HG03064 (cell line): ENCODE measurements around the gene FXN.

ENCODE experiments used
- ATAC-seq: cut with Tn5 transposase; IDR thresholded peaks from one replicate; pipeline ENCODE4 v1.9.1; 2021; ENCODE audit warnings: low read depth; ENCODE audit not compliant: unreplicated experiment

Gene FXN

DNA sequence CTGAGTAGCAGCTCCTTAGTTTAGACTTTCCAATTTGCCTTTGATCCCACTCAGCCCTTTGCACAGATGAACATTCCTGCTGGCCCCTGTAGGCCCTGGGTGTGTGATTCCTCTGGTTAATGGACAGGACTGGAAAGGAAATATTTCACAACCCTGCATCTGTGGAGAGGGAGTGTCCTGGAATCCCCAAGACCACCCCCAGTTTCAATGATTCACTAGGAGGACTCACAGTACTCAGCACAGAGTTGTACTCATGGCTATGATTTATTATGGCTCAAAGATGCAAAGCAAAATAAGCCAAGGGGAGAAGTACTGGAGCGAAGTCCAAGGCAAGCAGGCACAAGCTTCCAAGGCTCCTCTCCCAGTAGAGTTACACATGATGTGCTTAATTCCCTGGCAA lies 96.1 kb downstream of the FXN start:
- no peak for ATAC-seq

DNA sequence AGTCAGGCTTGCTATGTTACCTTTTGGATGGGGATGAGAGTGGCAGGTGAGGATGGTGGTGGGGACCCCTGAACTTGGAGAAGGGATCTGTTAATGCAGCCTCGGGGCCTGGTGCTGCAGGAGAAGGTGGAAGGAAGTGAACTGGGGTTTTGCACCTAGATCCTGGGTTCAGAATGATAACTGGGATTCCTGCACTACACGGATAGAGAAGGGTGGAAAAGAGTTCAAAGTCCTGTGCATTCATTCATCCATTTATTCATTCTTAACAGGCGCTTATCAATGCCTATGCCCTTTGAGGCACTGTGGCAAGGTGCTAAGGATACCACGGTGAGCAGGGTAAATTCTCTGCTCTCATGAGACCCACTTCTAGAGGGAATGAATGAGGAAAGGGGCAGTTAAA lies 96.8 kb downstream of the FXN start:
- ATAC-seq, result no peak

GRCh38 chr9:69134412-69134811 lies 98.9 kb downstream of the FXN start:
- no peak for ATAC-seq

DNA sequence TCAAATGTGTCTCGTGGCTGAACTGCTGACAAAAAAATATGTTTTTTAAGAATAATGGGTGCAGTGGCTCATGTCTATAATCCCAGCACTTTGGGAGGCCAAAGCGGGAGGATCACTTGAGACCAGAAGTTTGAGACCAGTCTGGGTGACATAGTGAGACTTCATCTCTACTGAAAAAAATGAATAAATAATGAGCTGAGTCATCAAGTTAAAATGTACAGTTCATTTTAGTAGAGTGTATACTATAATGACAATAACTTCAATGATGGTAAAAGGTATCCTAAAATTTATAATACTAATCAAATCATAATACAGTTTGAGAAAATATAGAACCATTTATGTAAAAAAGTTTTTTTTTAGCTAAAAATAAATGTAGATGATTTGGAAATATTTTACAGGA lies 100.6 kb downstream of the FXN start:
- ATAC-seq, result no peak

DNA sequence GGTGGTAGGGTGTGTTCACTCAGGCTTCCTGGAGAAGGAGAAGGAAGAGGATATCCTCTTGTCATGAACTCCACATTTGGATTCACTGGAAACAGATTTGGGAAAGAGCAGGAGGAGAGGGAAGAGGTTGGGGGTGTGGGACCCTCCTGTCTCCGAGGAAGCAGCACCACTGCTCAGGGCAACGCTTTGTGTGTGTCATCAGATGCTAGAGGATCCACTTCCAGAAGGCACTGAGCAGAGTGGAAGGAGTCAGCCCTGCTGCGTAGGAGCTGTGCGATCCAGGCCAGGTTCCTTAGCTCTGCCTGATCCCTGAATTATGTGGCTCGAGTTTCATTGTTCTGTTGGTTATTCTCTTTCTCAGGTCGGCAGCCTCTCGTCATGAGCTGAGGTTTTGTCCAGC lies 101.2 kb downstream of the FXN start:
- ATAC-seq, result no peak

- ATAC-seq, result no peak
Measured at GRCh38 chr9:69137311-69137710, 101.8 kb downstream of the FXN start.

- no peak for ATAC-seq
Measured at GRCh38 chr9:69139596-69139995, 104.0 kb downstream of the FXN start.

- ATAC-seq, result no peak
Measured at GRCh38 chr9:69140123-69140735, 104.7 kb downstream of the FXN start.

GRCh38 chr9:69141851-69142250 lies 106.3 kb downstream of the FXN start:
- ATAC-seq, result no peak

DNA sequence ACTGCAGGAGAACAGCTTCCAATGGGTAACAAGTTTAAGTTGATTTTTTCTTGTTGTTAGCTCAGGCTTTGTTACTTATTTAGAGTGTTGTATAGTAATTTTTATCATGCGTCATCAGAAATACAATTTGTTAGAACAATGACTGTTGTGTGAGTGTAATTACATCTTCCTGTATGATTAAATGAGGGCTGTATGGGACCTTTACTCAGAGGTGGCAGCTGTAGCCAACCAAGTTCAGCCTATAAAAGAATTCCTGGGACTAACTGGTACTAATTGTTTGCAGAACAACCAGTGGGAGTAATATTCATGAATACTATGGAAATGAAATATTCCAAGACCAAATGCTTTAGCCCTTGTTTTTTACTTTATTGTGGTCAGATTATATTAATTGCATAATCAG lies 107.7 kb downstream of the FXN start:
- ATAC-seq, result no peak

GRCh38 chr9:69145144-69145715 lies 109.7 kb downstream of the FXN start:
- ATAC-seq, result no peak

DNA sequence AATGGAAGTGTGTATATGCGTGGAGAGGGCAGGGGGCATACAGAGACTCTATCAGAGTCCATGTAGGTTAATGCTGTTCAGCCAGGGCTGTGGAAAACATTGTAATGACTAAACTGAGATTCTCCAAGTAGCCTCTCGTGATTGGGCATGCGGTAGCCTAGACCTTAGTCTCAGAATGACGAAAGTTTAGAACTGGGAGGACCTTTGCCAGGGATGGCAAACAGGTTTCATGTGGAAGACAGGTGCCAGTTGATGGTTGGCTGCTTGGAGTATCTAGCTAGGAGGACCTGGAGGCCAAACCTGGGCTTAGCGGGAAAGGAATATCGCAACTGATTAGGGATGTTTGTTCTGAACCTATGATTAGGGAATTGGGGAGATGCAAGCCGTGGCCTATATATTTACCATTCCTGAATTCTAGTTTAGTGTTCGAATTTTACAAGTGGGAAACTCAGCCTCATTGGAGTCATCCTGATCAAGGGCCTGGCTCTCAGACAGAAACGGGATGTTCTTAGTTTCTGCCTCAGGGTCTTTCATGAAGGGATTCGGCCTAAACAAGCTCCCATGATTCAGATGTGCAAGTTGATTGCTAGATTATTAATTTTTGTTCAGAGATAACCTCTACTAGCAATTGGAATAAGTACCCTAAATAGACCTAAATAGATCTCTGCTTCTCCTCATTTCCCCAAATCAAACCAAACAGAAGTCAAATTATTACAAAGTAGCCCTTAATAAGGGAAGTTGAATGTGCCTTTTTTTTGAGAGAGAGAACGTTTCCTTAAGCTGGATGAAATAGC lies 111.7 kb downstream of the FXN start:
- ATAC-seq, result no peak

DNA sequence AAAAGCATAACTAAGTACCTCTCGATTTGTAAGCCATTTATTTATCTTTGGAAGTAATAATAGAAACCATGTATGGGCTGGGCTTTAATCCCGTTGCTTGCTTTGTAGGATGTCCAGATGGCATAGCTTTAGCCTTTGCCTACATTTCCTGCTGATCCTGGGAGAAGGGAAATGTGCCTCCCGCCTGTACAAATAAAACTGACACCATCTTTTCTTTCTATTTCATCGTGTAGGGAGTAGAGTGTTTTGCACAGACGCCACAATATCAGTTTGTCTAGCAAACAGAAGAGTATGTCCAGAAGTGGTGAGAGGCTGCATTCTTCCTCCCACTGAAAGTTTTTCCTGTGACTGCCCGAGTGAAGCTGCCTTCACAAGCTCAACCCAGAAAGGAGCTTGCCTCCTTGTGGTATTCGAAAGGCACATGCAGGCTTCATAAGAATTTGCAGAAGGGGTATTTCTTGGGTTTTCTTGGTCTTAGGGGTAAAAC lies 113.8 kb downstream of the FXN start:
- ATAC-seq, result no peak
